IMR-90 (cell line): ENCODE results near the gene LZTS3. TPM values are rescaled to one million over a fixed set of nuclear protein-coding genes. Genes with fewer than 3 reads are reported as not detected.

ENCODE experiments used
- ATAC-seq: fragments of 200-7000 bp; cut with Tn5 transposase; 2 replicates; pipeline ENCODE4 v1.9.1; 2020; ENCODE audit warnings: low read depth, mild to moderate bottlenecking, moderate library complexity
- BruUV-seq: library from RNA; stranded (reverse); fragments of 400-500 nt; replicated peaks from 2 replicates; lab custom pipeline; 2021; lab: Mats Ljungman, UMichigan
- CTCF ChIA-PET: fragments of 300-600 bp; formaldehyde crosslinking; extraction: SDS; loops from one replicate; lab custom pipeline; 2021; ENCODE audit warnings: antibody characterized with exemption; lab: Yijun Ruan, JAX
- POLR2A ChIA-PET: fragments of 300-600 bp; sonication (Branson Sonifier 250); formaldehyde crosslinking; loops from one replicate; lab custom pipeline; 2022; ENCODE audit warnings: antibody characterized with exemption; ENCODE audit not compliant: unreplicated experiment; lab: Charles Lee
- DNase-seq: peaks from one replicate; pipeline ENCODE4 v3.0.0; 2013
- H2AFZ ChIP-seq: replicated peaks from 2 replicates; pipeline ENCODE3; 2013; ENCODE audit warnings: low read length, mild to moderate bottlenecking; ENCODE audit not compliant: poor library complexity
- H2AK5ac ChIP-seq: 2 replicates; pipeline ENCODE4 v1.6.1; 2013; ENCODE audit warnings: low read depth, low read length, inconsistent platforms
- H2AK9ac ChIP-seq: replicated peaks from 2 replicates; pipeline ENCODE3; 2013; ENCODE audit warnings: mild to moderate bottlenecking, low read depth, low read length, moderate library complexity; ENCODE audit not compliant: poor library complexity
- H2BK120ac ChIP-seq: 2 replicates; pipeline ENCODE4 v1.6.1; 2013; ENCODE audit warnings: low read depth, low read length, inconsistent platforms
- H2BK15ac ChIP-seq: 3 replicates; pipeline ENCODE4 v1.6.1; 2013; ENCODE audit warnings: low read depth, low read length, inconsistent platforms
- H2BK20ac ChIP-seq: 2 replicates; pipeline ENCODE4 v1.6.1; 2013; ENCODE audit warnings: low read depth, mild to moderate bottlenecking, inconsistent platforms, low read length, moderate library complexity
- H2BK5ac ChIP-seq: 2 replicates; pipeline ENCODE4 v1.6.1; 2013; ENCODE audit warnings: mild to moderate bottlenecking, low read depth, low read length, inconsistent platforms; ENCODE audit not compliant: poor library complexity, severe bottlenecking
- H3K14ac ChIP-seq: replicated peaks from 2 replicates; pipeline ENCODE4 v1.6.1; 2013; ENCODE audit warnings: low read depth, low read length, inconsistent platforms
- H3K18ac ChIP-seq: 2 replicates; pipeline ENCODE4 v1.6.1; 2013; ENCODE audit warnings: low read depth, low read length, control low read depth
- H3K23ac ChIP-seq: 2 replicates; pipeline ENCODE4 v1.6.1; 2013; ENCODE audit warnings: low read depth, low read length, inconsistent platforms
- H3K27ac ChIP-seq: 2 replicates; pipeline ENCODE4 v1.5.1; 2013; ENCODE audit warnings: mild to moderate bottlenecking, control low read depth, low read length; ENCODE audit not compliant: insufficient read depth
- H3K27me3 ChIP-seq: 2 replicates; pipeline ENCODE4 v1.6.1; 2013; ENCODE audit warnings: low read length; ENCODE audit not compliant: control insufficient read depth, insufficient read depth
- H3K36me3 ChIP-seq: 2 replicates; pipeline ENCODE4 v1.6.1; 2013; ENCODE audit warnings: low read length, mixed read lengths; ENCODE audit not compliant: control insufficient read depth, insufficient read depth
- H3K4ac ChIP-seq: 2 replicates; pipeline ENCODE4 v1.6.1; 2013; ENCODE audit warnings: low read depth, low read length, inconsistent platforms
- H3K4me1 ChIP-seq: 2 replicates; pipeline ENCODE4 v1.6.1; 2013; ENCODE audit warnings: low read length, mixed read lengths; ENCODE audit not compliant: control insufficient read depth, insufficient read depth
- H3K4me2 ChIP-seq: 2 replicates; pipeline ENCODE4 v1.6.1; 2013; ENCODE audit warnings: low read depth, mild to moderate bottlenecking, control low read depth, low read length, moderate library complexity
- H3K4me3 ChIP-seq: 2 replicates; pipeline ENCODE4 v1.5.1; 2013; ENCODE audit warnings: low read depth, mild to moderate bottlenecking, control low read depth, low read length, moderate library complexity; ENCODE audit not compliant: insufficient read depth
- H3K56ac ChIP-seq: 2 replicates; pipeline ENCODE4 v1.6.1; 2013; ENCODE audit warnings: low read length, inconsistent platforms; ENCODE audit not compliant: insufficient read depth; ENCODE audit errors: extremely low read depth
- H3K79me1 ChIP-seq, 2 experiments: 2 replicates each; pipeline ENCODE4 v1.6.1; 2013; ENCODE audit warnings: low read length in 2 of 2, inconsistent platforms in 1 of 2, low read depth in 1 of 2
- H3K9ac ChIP-seq: 2 replicates; pipeline ENCODE4 v1.6.1; 2013; ENCODE audit warnings: low read depth, low read length, control low read depth
- H3K9me1 ChIP-seq: 2 replicates; pipeline ENCODE4 v1.6.1; 2013; ENCODE audit warnings: low read length, inconsistent platforms; ENCODE audit not compliant: insufficient read depth
- H3K9me3 ChIP-seq: 2 replicates; pipeline ENCODE4 v1.6.1; 2013; ENCODE audit warnings: low read length; ENCODE audit not compliant: control insufficient read depth, insufficient read depth
- H4K20me1 ChIP-seq: 2 replicates; pipeline ENCODE4 v1.6.1; 2013; ENCODE audit warnings: low read length, inconsistent platforms; ENCODE audit not compliant: insufficient read depth
- H4K5ac ChIP-seq: 2 replicates; pipeline ENCODE4 v1.6.1; 2013; ENCODE audit warnings: mild to moderate bottlenecking, low read depth, low read length, control low read depth
- H4K8ac ChIP-seq, 2 experiments: 2 replicates each; pipeline ENCODE4 v1.6.1; 2013; ENCODE audit warnings: low read depth in 2 of 2, low read length in 2 of 2, control low read depth in 1 of 2, inconsistent platforms in 1 of 2
- H4K91ac ChIP-seq: 2 replicates; pipeline ENCODE4 v1.6.1; 2013; ENCODE audit warnings: low read depth, low read length, inconsistent platforms; ENCODE audit not compliant: insufficient read depth
- BHLHE40 ChIP-seq: fragments of 150-350 bp; IDR thresholded peaks from 2 replicates; pipeline ENCODE4 v1.6.1; 2016; ENCODE audit warnings: mild to moderate bottlenecking, low read depth, low read length
- CEBPB ChIP-seq: IDR thresholded peaks from 2 replicates; pipeline ENCODE4 v1.6.1; 2012; ENCODE audit warnings: low read depth, low read length, improper control_type of control experiment
- CHD1 ChIP-seq: IDR thresholded peaks from 2 replicates; pipeline ENCODE4 v1.6.1; 2012; ENCODE audit warnings: low read depth, low read length, improper control_type of control experiment
- FOS ChIP-seq: fragments of 150-350 bp; IDR thresholded peaks from 2 replicates; pipeline ENCODE4 v1.6.1; 2016; ENCODE audit warnings: low read depth, low read length
- NFE2L2 ChIP-seq: fragments of 150-350 bp; IDR thresholded peaks from 2 replicates; pipeline ENCODE4 v1.6.1; 2016; ENCODE audit warnings: low read depth, mild to moderate bottlenecking, low read length
- RCOR1 ChIP-seq: IDR thresholded peaks from 2 replicates; pipeline ENCODE4 v1.6.1; 2012; ENCODE audit warnings: mild to moderate bottlenecking, low read length, improper control_type of control experiment; ENCODE audit not compliant: insufficient replicate concordance
- RFX5 ChIP-seq: IDR thresholded peaks from 2 replicates; pipeline ENCODE4 v1.8.0; 2012; ENCODE audit warnings: low read depth, mild to moderate bottlenecking, low read length, moderate library complexity
- SMC3 ChIP-seq: fragments of 150-350 bp; IDR thresholded peaks from 2 replicates; pipeline ENCODE4 v1.6.1; 2016; ENCODE audit warnings: low read depth, mild to moderate bottlenecking, antibody characterized with exemption, low read length, moderate library complexity
- WGBS, 2 experiments: methylation state at CpG; one replicate each; pipeline versions ENCODE4 v1.1.5 to v1.1.7; 2013; ENCODE audit warnings: missing lambda C conversion rate in 2 of 2; ENCODE audit not compliant: insufficient read length in 1 of 2; ENCODE audit errors: extremely low coverage in 2 of 2; 5-methylcytosine and 5-hydroxymethylcytosine counted together
- dilution Hi-C: fragments of 300-500 bp; cut with HindIII; formaldehyde crosslinking; loops from one replicate; pipeline ENCODE4 v1.14.3; 2018; ENCODE audit warnings: low sequenced_read_pairs; ENCODE audit not compliant: unreplicated experiment
- in situ Hi-C: fragments of 300-500 bp; cut with MboI; formaldehyde crosslinking; loops from 3 replicates; pipeline ENCODE4 v1.14.3; 2019; ENCODE audit warnings: low sequenced_read_pairs, inconsistent platforms, mixed read lengths
- intact Hi-C: fragments of 100-400 bp; cut with micrococcal nuclease; formaldehyde crosslinking; loops from 2 replicates; pipeline ENCODE4 v1.10.0; 2022
- polyA plus RNA-seq, 3 experiments: library from polyadenylated mRNA; depleted of rRNA; stranded (reverse); fragments of >200 nt; gene quantifications; 2 replicates each; pipeline ENCODE4 v1.2.3, GENCODE V29; 2012; ENCODE audit warnings: low replicate concordance in 1 of 3
- total RNA-seq: library from RNA; depleted of rRNA; stranded (reverse); fragments of >200 nt; gene quantifications from 2 replicates; pipeline ENCODE4 v1.2.3, GENCODE V29; 2012
- TF ChIP-seq, protein P1 (sequence below): fragments of 150-350 bp; IDR thresholded peaks from 2 replicates; pipeline ENCODE4 v1.6.1; 2017; ENCODE audit warnings: mild to moderate bottlenecking, antibody characterized with exemption, low read length, low read depth
- TF ChIP-seq, protein P2 (sequence below): conservative IDR thresholded peaks from 2 replicates; pipeline ENCODE4 v1.5.1; 2012; ENCODE audit warnings: mild to moderate bottlenecking, low read depth, low read length, improper control_type of control experiment

Gene LZTS3
- total and polyA plus RNA-seq, 2 of the 4 experiments (the other 2 are of a cell fraction) = 1.4 to 3.2 TPM

DNA sequence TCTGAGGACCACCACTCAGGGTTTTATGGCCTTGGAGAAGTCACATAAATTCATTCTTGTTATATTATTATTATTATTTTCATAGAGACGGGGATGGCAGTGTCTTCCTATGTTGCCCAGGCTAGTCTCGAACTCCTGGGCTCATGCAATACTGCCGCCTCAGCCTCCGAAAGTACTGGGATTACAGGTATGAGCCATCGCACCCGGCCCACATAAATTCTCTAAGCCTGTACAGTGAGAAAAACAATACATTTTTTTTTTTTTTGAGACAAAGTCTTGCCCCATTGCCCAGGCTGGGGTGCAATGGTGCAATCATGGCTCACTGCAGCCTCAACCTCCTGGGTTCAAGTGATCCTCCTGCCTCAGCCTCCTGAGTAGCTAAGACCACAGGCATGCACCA lies 12.9 kb downstream of the LZTS3 start:
- DNase-seq (no peak), ATAC-seq (no peak)
- BruUV-seq = no TSS peak
- no peak overlapping the region for H3K9ac ChIP-seq
- H3K14ac ChIP-seq = no peak overlapping the region
- no peak overlapping the region for H4K5ac ChIP-seq
- peak overlapping the region; percentile 91 to 98; a peak in 2 of 4 replicates for H4K8ac ChIP-seq
- no peak overlapping the region for H2BK120ac ChIP-seq
- no peaks in the 10 kb centered on the region for H3K27me3 ChIP-seq
- no peak overlapping the region for H2AK9ac ChIP-seq
- H3K18ac ChIP-seq = no peak overlapping the region
- H2AFZ ChIP-seq = no peak overlapping the region
- no peak overlapping the region for H2BK5ac ChIP-seq
- H3K4ac ChIP-seq = no peak overlapping the region
- H2BK15ac ChIP-seq = no peak overlapping the region
- in situ Hi-C loops (no loop called here), intact Hi-C loops (no loop called here), dilution Hi-C loops (no loop called here)
- peaks cover 5% of the 10 kb centered on the region for H3K4me1 ChIP-seq
- H2AK5ac ChIP-seq = no peak overlapping the region
- no peak overlapping the region for H3K4me3 ChIP-seq
- H4K20me1 ChIP-seq = peaks cover 34% of the 10 kb centered on the region
- H3K23ac ChIP-seq = no peak overlapping the region
- POLR2A ChIA-PET = no interaction called here
- H4K91ac ChIP-seq = no peak overlapping the region
- no peaks in the 10 kb centered on the region for H3K36me3 ChIP-seq
- H3K9me3 ChIP-seq = no peaks in the 10 kb centered on the region
- H3K9me1 ChIP-seq = peaks cover 8% of the 10 kb centered on the region; the same call in 1 of the 2 replicates
- WGBS, 2 experiments = no CpG with 5 or more reads among the region's 6 CpGs
- H3K4me2 ChIP-seq = no peak overlapping the region
- H3K27ac ChIP-seq = no peak overlapping the region
- no peak overlapping the region for H2BK20ac ChIP-seq
- CTCF ChIA-PET = no interaction called here
- TF ChIP-seq CHD1 (no peak), RFX5 (no peak), CEBPB (no peak), SMC3 (no peak), FOS (no peak), NFE2L2 (no peak), RCOR1 (no peak), BHLHE40 (no peak)
- TF ChIP-seq, protein P1, sequence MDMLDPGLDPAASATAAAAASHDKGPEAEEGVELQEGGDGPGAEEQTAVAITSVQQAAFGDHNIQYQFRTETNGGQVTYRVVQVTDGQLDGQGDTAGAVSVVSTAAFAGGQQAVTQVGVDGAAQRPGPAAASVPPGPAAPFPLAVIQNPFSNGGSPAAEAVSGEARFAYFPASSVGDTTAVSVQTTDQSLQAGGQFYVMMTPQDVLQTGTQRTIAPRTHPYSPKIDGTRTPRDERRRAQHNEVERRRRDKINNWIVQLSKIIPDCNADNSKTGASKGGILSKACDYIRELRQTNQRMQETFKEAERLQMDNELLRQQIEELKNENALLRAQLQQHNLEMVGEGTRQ = no peak
- TF ChIP-seq, protein P2, sequence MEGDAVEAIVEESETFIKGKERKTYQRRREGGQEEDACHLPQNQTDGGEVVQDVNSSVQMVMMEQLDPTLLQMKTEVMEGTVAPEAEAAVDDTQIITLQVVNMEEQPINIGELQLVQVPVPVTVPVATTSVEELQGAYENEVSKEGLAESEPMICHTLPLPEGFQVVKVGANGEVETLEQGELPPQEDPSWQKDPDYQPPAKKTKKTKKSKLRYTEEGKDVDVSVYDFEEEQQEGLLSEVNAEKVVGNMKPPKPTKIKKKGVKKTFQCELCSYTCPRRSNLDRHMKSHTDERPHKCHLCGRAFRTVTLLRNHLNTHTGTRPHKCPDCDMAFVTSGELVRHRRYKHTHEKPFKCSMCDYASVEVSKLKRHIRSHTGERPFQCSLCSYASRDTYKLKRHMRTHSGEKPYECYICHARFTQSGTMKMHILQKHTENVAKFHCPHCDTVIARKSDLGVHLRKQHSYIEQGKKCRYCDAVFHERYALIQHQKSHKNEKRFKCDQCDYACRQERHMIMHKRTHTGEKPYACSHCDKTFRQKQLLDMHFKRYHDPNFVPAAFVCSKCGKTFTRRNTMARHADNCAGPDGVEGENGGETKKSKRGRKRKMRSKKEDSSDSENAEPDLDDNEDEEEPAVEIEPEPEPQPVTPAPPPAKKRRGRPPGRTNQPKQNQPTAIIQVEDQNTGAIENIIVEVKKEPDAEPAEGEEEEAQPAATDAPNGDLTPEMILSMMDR = no peak
- H3K56ac ChIP-seq = no peak overlapping the region
- H3K79me1 ChIP-seq = peaks cover 0 to 23% of the 10 kb centered on the region in 2 experiments; a peak in 2 of 4 replicates
